Peyer's patch (tissue), 4 donors: Measurements from ENCODE around the gene CHMP1A. TPM values are rescaled to one million over a fixed set of nuclear protein-coding genes. Genes with fewer than 3 reads are reported as not detected.
A peak's percentile ranks its signal among the peaks of the same experiment; 100 is the strongest.

Source experiments
- DNase-seq, 3 donors: peaks; one replicate each; pipeline ENCODE4 v3.0.0-alpha.2; 2017 to 2019
- H3K27ac ChIP-seq, 4 donors: fragments of 200-600 bp; sonication (generic); one replicate each; pipeline ENCODE4 v1.5.1; 2016 to 2019
- H3K27me3 ChIP-seq, 2 donors: fragments of 200-600 bp; sonication (generic); one replicate each; pipeline ENCODE4 v1.5.1; 2019
- H3K36me3 ChIP-seq, 3 donors: fragments of 200-600 bp; sonication (generic); one replicate each; pipeline ENCODE4 v1.5.1; 2016 to 2019
- H3K4me1 ChIP-seq, 4 donors: fragments of 200-600 bp; sonication (generic); one replicate each; pipeline ENCODE4 v1.5.1; 2016 to 2019
- H3K4me3 ChIP-seq, 4 donors: fragments of 200-600 bp; sonication (generic); 1 replicate in 3 of 4; 2 replicates in 1 of 4; pipeline ENCODE4 v1.5.1; 2016 to 2019; ENCODE audit warnings: mild to moderate bottlenecking in 1 of 4
- H3K9me3 ChIP-seq, 4 donors: fragments of 200-600 bp; sonication (generic); one replicate each; pipeline ENCODE4 v1.5.1; 2016 to 2019; ENCODE audit warnings: mild to moderate bottlenecking in 1 of 4
- CTCF ChIP-seq, 6 experiments: fragments of 450-650 bp in 4 of 6; fragments of 200-600 bp in 2 of 6; sonication (generic) in 1 of 6; IDR thresholded peaks; one replicate each; pipeline ENCODE4 v1.5.1; 2017 to 2019; ENCODE audit warnings: antibody characterized with exemption in 6 of 6, mild to moderate bottlenecking in 3 of 6, moderate library complexity in 1 of 6
- POLR2A ChIP-seq, 2 donors: fragments of 450-650 bp; IDR thresholded peaks; one replicate each; pipeline ENCODE4 v1.5.1; 2017; ENCODE audit warnings: antibody characterized with exemption in 2 of 2, mild to moderate bottlenecking in 2 of 2, moderate library complexity in 2 of 2
- total RNA-seq, 4 donors: library from RNA; depleted of rRNA; stranded (reverse); fragments of >200 nt; gene quantifications; one replicate each; pipeline ENCODE4 v1.1.0, GENCODE V29; 2016

CHMP1A gene
- total RNA-seq: 100 to 1,000 TPM in 3 of 4 donors, 10 to 100 TPM in 1; 88.3 to 246 (median 196) TPM

GRCh38 chr16:89657442-89658220 is at the start of gene CHMP1A, which contains the start of gene SPATA33:
TSS of gene CHMP1A (minus strand) at chr16:89657708. CDS start at chr16:89657588, 120 bp downstream.
TSS of gene SPATA33 (plus strand) at chr16:89657836. CDS start at chr16:89657912, 76 bp downstream.
- H3K4me3 ChIP-seq: peak within 1 kb of the TSS; percentile 85 to 99 (median 91)
- TF ChIP-seq CTCF (IDR thresholded peaks at IDR 0.05): no peak
- peak; percentile 74 to 79 for TF ChIP-seq POLR2A (IDR thresholded peaks at IDR 0.05)
- H3K27me3 ChIP-seq: no peaks in the 10 kb centered on the region
- peak within 1 kb of the TSS; percentile 85 to 90 (median 90) for H3K27ac ChIP-seq
- H3K4me1 ChIP-seq: peaks cover 4 to 30% (median 11%) of the 10 kb centered on the region in 4 donors
- H3K36me3 ChIP-seq: peaks cover 0 to 19% (median 0%) of the 10 kb centered on the region in 3 donors
- DNase-seq: peak; percentile 83 to 95 (median 94)
- no peaks in the 10 kb centered on the region for H3K9me3 ChIP-seq

- H3K4me3 ChIP-seq: no peak overlapping the region
- H3K27ac ChIP-seq: no peak overlapping the region
- H3K36me3 ChIP-seq: no peaks in the 10 kb centered on the region
- no peaks in the 10 kb centered on the region for H3K9me3 ChIP-seq
- H3K27me3 ChIP-seq: no peaks in the 10 kb centered on the region
- peaks cover 0 to 32% (median 3%) of the 10 kb centered on the region in 4 donors for H3K4me1 ChIP-seq
- no peak for TF ChIP-seq POLR2A (IDR thresholded peaks at IDR 0.05)
- no peak for TF ChIP-seq CTCF (IDR thresholded peaks at IDR 0.05)
- DNase-seq: peak in 1 of 3 donors; percentile 49
These were observed 49.2 kb upstream of the CHMP1A start for GRCh38 chr16:89706518-89707260.

- peaks cover 0 to 35% (median 9%) of the 10 kb centered on the region in 4 donors for H3K4me1 ChIP-seq
- TF ChIP-seq CTCF (IDR thresholded peaks at IDR 0.05): no peak
- TF ChIP-seq POLR2A (IDR thresholded peaks at IDR 0.05): no peak
- no peaks in the 10 kb centered on the region for H3K27me3 ChIP-seq
- H3K27ac ChIP-seq: no peak overlapping the region
- no peaks in the 10 kb centered on the region for H3K9me3 ChIP-seq
- no peaks in the 10 kb centered on the region for H3K36me3 ChIP-seq
- no peak overlapping the region for H3K4me3 ChIP-seq
- DNase-seq: no peak
These were observed 47.5 kb upstream of the CHMP1A start for GRCh38 chr16:89705006-89705405.

GRCh38 chr16:89704281-89704680 is 46.8 kb upstream of the CHMP1A start:
- Histone ChIP-seq H3K4me3 (no peak overlapping the region), H3K9me3 (no peaks in the 10 kb centered on the region), H3K27ac (no peak overlapping the region), H3K4me1 (peaks cover 0 to 42% (median 11%) of the 10 kb centered on the region in 4 donors), H3K36me3 (no peaks in the 10 kb centered on the region), H3K27me3 (no peaks in the 10 kb centered on the region)
- DNase-seq: no peak
- TF ChIP-seq CTCF (IDR thresholded peaks at IDR 0.05): no peak
- TF ChIP-seq POLR2A (IDR thresholded peaks at IDR 0.05): no peak

- Histone ChIP-seq H3K9me3 (no peaks in the 10 kb centered on the region), H3K4me3 (peak within 1 kb of the TSS; percentile 70 to 87 (median 78)), H3K4me1 (peaks cover 0 to 35% (median 15%) of the 10 kb centered on the region in 4 donors), H3K27me3 (no peaks in the 10 kb centered on the region), H3K27ac (peak within 1 kb of the TSS; percentile 88 to 95 (median 92)), H3K36me3 (peaks cover 0 to 16% (median 0%) of the 10 kb centered on the region in 3 donors)
- TF ChIP-seq CTCF (IDR thresholded peaks at IDR 0.05): peak in 5 of 6 experiments; percentile 17 to 51 (median 38)
- peak; percentile 86 to 87 for TF ChIP-seq POLR2A (IDR thresholded peaks at IDR 0.05)
- peak; percentile 97 to 99 (median 99) for DNase-seq
These were observed 44.2 kb upstream of the CHMP1A start, which contains the start of gene SPATA2L for GRCh38 chr16:89701425-89702406. TSS of gene SPATA2L (minus strand) at chr16:89701705. CDS start at chr16:89701232, 473 bp downstream.
